Mesendoderm (in vitro differentiated cells): Measurements from ENCODE around the gene CXADR.

ENCODE experiments used
- DNase-seq: peaks from one replicate; pipeline ENCODE4 v3.0.0; 2013
- H2AK5ac ChIP-seq: 2 replicates; pipeline ENCODE4 v1.6.1; 2013; ENCODE audit warnings: low read length, inconsistent platforms
- H2BK120ac ChIP-seq: 2 replicates; pipeline ENCODE4 v1.6.1; 2013; ENCODE audit warnings: low read depth, mild to moderate bottlenecking, low read length, moderate library complexity, mixed read lengths
- H2BK15ac ChIP-seq: replicated peaks from 2 replicates; pipeline ENCODE4 v1.6.1; 2013; ENCODE audit warnings: low read depth, mild to moderate bottlenecking, moderate library complexity
- H2BK5ac ChIP-seq: 2 replicates; pipeline ENCODE4 v1.6.1; 2013; ENCODE audit warnings: low read length, inconsistent platforms
- H3K18ac ChIP-seq: 2 replicates; pipeline ENCODE4 v1.6.1; 2013; ENCODE audit warnings: mild to moderate bottlenecking, low read length, mixed read lengths
- H3K23ac ChIP-seq: one replicate; pipeline ENCODE4 v1.6.1; 2013; ENCODE audit warnings: low read length
- H3K27ac ChIP-seq: 2 replicates; pipeline ENCODE4 v1.5.1; 2013; ENCODE audit warnings: low read depth, mild to moderate bottlenecking, inconsistent platforms, low read length, moderate library complexity
- H3K27me3 ChIP-seq: 2 replicates; pipeline ENCODE4 v1.6.1; 2013; ENCODE audit warnings: low read length, control low read depth, mild to moderate bottlenecking, inconsistent platforms; ENCODE audit not compliant: insufficient read depth, poor library complexity
- H3K36me3 ChIP-seq: 2 replicates; pipeline ENCODE4 v1.6.1; 2013; ENCODE audit warnings: low read length, inconsistent platforms; ENCODE audit not compliant: control insufficient read depth, insufficient read depth
- H3K4ac ChIP-seq: one replicate; pipeline ENCODE4 v1.6.1; 2013; ENCODE audit warnings: low read depth, mild to moderate bottlenecking, low read length, moderate library complexity
- H3K4me1 ChIP-seq: 2 replicates; pipeline ENCODE4 v1.6.1; 2013; ENCODE audit warnings: low read depth, low read length, inconsistent platforms; ENCODE audit not compliant: control insufficient read depth
- H3K4me2 ChIP-seq: 2 replicates; pipeline ENCODE4 v1.6.1; 2013; ENCODE audit warnings: low read length
- H3K4me3 ChIP-seq: 2 replicates; pipeline ENCODE4 v1.5.1; 2013; ENCODE audit warnings: mild to moderate bottlenecking, low read length
- H3K56ac ChIP-seq: one replicate; pipeline ENCODE4 v1.6.1; 2013; ENCODE audit warnings: low read length
- H3K79me1 ChIP-seq: 2 replicates; pipeline ENCODE4 v1.6.1; 2013; ENCODE audit warnings: low read length, inconsistent platforms
- H3K79me2 ChIP-seq: 2 replicates; pipeline ENCODE4 v1.6.1; 2013; ENCODE audit warnings: mild to moderate bottlenecking, low read length; ENCODE audit not compliant: control insufficient read depth, insufficient read depth
- H3K9ac ChIP-seq: 2 replicates; pipeline ENCODE4 v1.6.1; 2013; ENCODE audit warnings: low read length, inconsistent platforms
- H4K5ac ChIP-seq: one replicate; pipeline ENCODE4 v1.6.1; 2013; ENCODE audit warnings: low read length
- H4K8ac ChIP-seq: one replicate; pipeline ENCODE4 v1.6.1; 2013; ENCODE audit warnings: low read depth, mild to moderate bottlenecking, control low read depth, low read length, moderate library complexity
- WGBS: extraction: QIAGEN DNeasy Blood & Tissue Kit; methylation state at CpG from one replicate; pipeline ENCODE4 v1.1.7; 2013; ENCODE audit warnings: low lambda C conversion rate, missing lambda C conversion rate; ENCODE audit not compliant: insufficient coverage; ENCODE audit errors: extremely low coverage; 5-methylcytosine and 5-hydroxymethylcytosine counted together

Gene CXADR

GRCh38 chr21:17537299-17537698 is 24.5 kb downstream of the CXADR start:
- no peak overlapping the region for H4K8ac ChIP-seq
- H3K79me2 ChIP-seq, result peaks cover 83% of the 10 kb centered on the region
- H4K5ac ChIP-seq, result no peak overlapping the region
- H3K36me3 ChIP-seq, result no peaks in the 10 kb centered on the region
- no peak overlapping the region for H2AK5ac ChIP-seq
- no peak overlapping the region for H3K27ac ChIP-seq
- no peak overlapping the region for H3K4me3 ChIP-seq
- no peak overlapping the region for H3K56ac ChIP-seq
- H3K4me1 ChIP-seq, result peaks cover 4% of the 10 kb centered on the region
- no peak overlapping the region for H3K4ac ChIP-seq
- H2BK15ac ChIP-seq, result no peak overlapping the region
- no CpG with 5 or more reads among the region's 2 CpGs for WGBS
- H3K27me3 ChIP-seq, result no peaks in the 10 kb centered on the region
- peak; percentile 56 for DNase-seq
- H3K23ac ChIP-seq, result no peak overlapping the region
- H2BK5ac ChIP-seq, result no peak overlapping the region
- no peak overlapping the region for H3K4me2 ChIP-seq
- peaks cover 6% of the 10 kb centered on the region for H3K79me1 ChIP-seq
- H2BK120ac ChIP-seq, result no peak overlapping the region
- H3K9ac ChIP-seq, result no peak overlapping the region
- H3K18ac ChIP-seq, result no peak overlapping the region

GRCh38 chr21:17538576-17538975 is 25.7 kb downstream of the CXADR start:
- H3K36me3 ChIP-seq, result no peaks in the 10 kb centered on the region
- no peak overlapping the region for H2BK5ac ChIP-seq
- no peak overlapping the region for H4K5ac ChIP-seq
- H3K27me3 ChIP-seq, result no peaks in the 10 kb centered on the region
- H3K4me3 ChIP-seq, result no peak overlapping the region
- no peak overlapping the region for H4K8ac ChIP-seq
- peak overlapping the region; percentile 22 for H3K18ac ChIP-seq
- H3K56ac ChIP-seq, result no peak overlapping the region
- H3K4me2 ChIP-seq, result no peak overlapping the region
- no peak overlapping the region for H3K27ac ChIP-seq
- no peak overlapping the region for H3K23ac ChIP-seq
- no CpG with 5 or more reads among the region's 2 CpGs for WGBS
- H3K4me1 ChIP-seq, result peaks cover 4% of the 10 kb centered on the region
- no peak for DNase-seq
- no peak overlapping the region for H2BK15ac ChIP-seq
- peaks cover 5% of the 10 kb centered on the region for H3K79me1 ChIP-seq
- H2AK5ac ChIP-seq, result no peak overlapping the region
- no peak overlapping the region for H2BK120ac ChIP-seq
- H3K9ac ChIP-seq, result no peak overlapping the region
- H3K79me2 ChIP-seq, result peaks cover 75% of the 10 kb centered on the region
- no peak overlapping the region for H3K4ac ChIP-seq

- no peaks in the 10 kb centered on the region for H3K36me3 ChIP-seq
- no CpG with 5 or more reads among the region's 1 CpG for WGBS
These were observed 26.5 kb downstream of the CXADR start for GRCh38 chr21:17539323-17539722.

GRCh38 chr21:17539743-17540341 is 27.0 kb downstream of the CXADR start:
- Histone ChIP-seq H2BK120ac (no peak overlapping the region), H3K36me3 (no peaks in the 10 kb centered on the region), H4K8ac (no peak overlapping the region), H3K9ac (no peak overlapping the region), H3K4me3 (no peak overlapping the region), H3K56ac (no peak overlapping the region), H3K27ac (no peak overlapping the region), H3K4me2 (no peak overlapping the region), H3K4ac (no peak overlapping the region), H2AK5ac (no peak overlapping the region), H3K4me1 (peaks cover 4% of the 10 kb centered on the region), H3K27me3 (no peaks in the 10 kb centered on the region), H2BK5ac (no peak overlapping the region), H3K23ac (no peak overlapping the region), H2BK15ac (no peak overlapping the region), H3K79me1 (peaks cover 9% of the 10 kb centered on the region), H3K79me2 (peaks cover 77% of the 10 kb centered on the region), H3K18ac (no peak overlapping the region), H4K5ac (no peak overlapping the region)
- no peak for DNase-seq
- no CpG with 5 or more reads among the region's 9 CpGs for WGBS

More at GRCh38 chr21:17539323-17539722, 26.5 kb downstream of the CXADR start:
- Histone ChIP-seq H3K4me3 (no peak overlapping the region), H3K56ac (no peak overlapping the region), H3K27ac (no peak overlapping the region), H2BK5ac (no peak overlapping the region), H3K23ac (no peak overlapping the region), H4K8ac (no peak overlapping the region), H2AK5ac (no peak overlapping the region), H3K9ac (no peak overlapping the region), H3K79me1 (peaks cover 6% of the 10 kb centered on the region), H3K4me1 (peaks cover 4% of the 10 kb centered on the region), H3K4ac (no peak overlapping the region), H3K27me3 (no peaks in the 10 kb centered on the region), H4K5ac (no peak overlapping the region), H3K18ac (no peak overlapping the region), H3K4me2 (no peak overlapping the region), H2BK120ac (no peak overlapping the region), H2BK15ac (no peak overlapping the region), H3K79me2 (peaks cover 78% of the 10 kb centered on the region)
- DNase-seq, result no peak

- H3K4me3 ChIP-seq, result no peak overlapping the region
- H3K4me2 ChIP-seq, result no peak overlapping the region
- H3K4ac ChIP-seq, result no peak overlapping the region
- no peak overlapping the region for H4K8ac ChIP-seq
- H3K79me1 ChIP-seq, result peaks cover 9% of the 10 kb centered on the region
- H2BK15ac ChIP-seq, result no peak overlapping the region
- H3K56ac ChIP-seq, result no peak overlapping the region
- WGBS, result 100% methylated on average over 2 of the region's 4 CpGs
- H3K36me3 ChIP-seq, result no peaks in the 10 kb centered on the region
- H3K18ac ChIP-seq, result no peak overlapping the region
- DNase-seq, result no peak
- H3K23ac ChIP-seq, result no peak overlapping the region
- no peak overlapping the region for H3K9ac ChIP-seq
- no peak overlapping the region for H4K5ac ChIP-seq
- peaks cover 72% of the 10 kb centered on the region for H3K79me2 ChIP-seq
- H3K4me1 ChIP-seq, result peaks cover 4% of the 10 kb centered on the region
- no peak overlapping the region for H3K27ac ChIP-seq
- no peak overlapping the region for H2AK5ac ChIP-seq
- no peak overlapping the region for H2BK120ac ChIP-seq
- H2BK5ac ChIP-seq, result no peak overlapping the region
- no peaks in the 10 kb centered on the region for H3K27me3 ChIP-seq
These were observed 27.7 kb downstream of the CXADR start for GRCh38 chr21:17540530-17540929.
